Stimulated activated CD4-positive, alpha-beta T cell treated with anti-CD3 and anti-CD28 coated beads, Interleukin-1b, Interleukin-23, amount 100 ng/mL, for 24 hours (primary cell): ENCODE measurements around the gene VIPR2.
"Not testable (repeated sequence)": the region's sequence is repeated elsewhere in the genome, so short reads cannot be mapped to it uniquely, and the experiment has no call there.

ENCODE experiments used
- DNase-seq, 4 experiments: peaks; one replicate each; pipeline ENCODE4 v3.0.0-alpha.2; 2020; ENCODE audit warnings: low read depth in 4 of 4, low spot score in 1 of 4

The VIPR2 gene

GRCh38 chr7:159144758-159145489 lies at the start of gene VIPR2:
Gene VIPR2, minus strand, starts transcription at chr7:159144867. Its CDS starts 96 bp downstream, at chr7:159144771.
- DNase-seq = peak in 1 of 4 experiments; percentile 18

- DNase-seq = no peak
These were observed 49.0 kb upstream of the VIPR2 start for GRCh38 chr7:159193543-159194090.

- no peak for DNase-seq
These were observed 48.2 kb upstream of the VIPR2 start for GRCh38 chr7:159192725-159193453.

- no peak for DNase-seq
These were observed 47.3 kb upstream of the VIPR2 start for GRCh38 chr7:159192013-159192412.

- no peak for DNase-seq
These were observed 46.6 kb upstream of the VIPR2 start for GRCh38 chr7:159191236-159191635.

GRCh38 chr7:159188011-159188410 lies 43.3 kb upstream of the VIPR2 start:
- no peak for DNase-seq

GRCh38 chr7:159179241-159179640 lies 34.6 kb upstream of the VIPR2 start:
- no peak for DNase-seq

- DNase-seq = no peak
These were observed 32.8 kb upstream of the VIPR2 start for GRCh38 chr7:159177284-159177953.

GRCh38 chr7:159175792-159176191 lies 31.1 kb upstream of the VIPR2 start:
- DNase-seq = no peak

- not testable (repeated sequence) for DNase-seq
These were observed 30.4 kb upstream of the VIPR2 start for GRCh38 chr7:159175100-159175499.

- no peak for DNase-seq
These were observed 27.7 kb upstream of the VIPR2 start for GRCh38 chr7:159172400-159172799.

GRCh38 chr7:159169391-159169790 lies 24.7 kb upstream of the VIPR2 start:
- no peak for DNase-seq

GRCh38 chr7:159167139-159167538 lies 22.5 kb upstream of the VIPR2 start:
- DNase-seq = no peak

GRCh38 chr7:159166530-159166929 lies 21.9 kb upstream of the VIPR2 start:
- no peak for DNase-seq

- no peak for DNase-seq
These were observed 20.7 kb upstream of the VIPR2 start for GRCh38 chr7:159165352-159165751.

GRCh38 chr7:159163703-159164301 lies 19.1 kb upstream of the VIPR2 start:
- DNase-seq = not testable (repeated sequence)

- not testable (repeated sequence) for DNase-seq
These were observed 17.5 kb upstream of the VIPR2 start for GRCh38 chr7:159162050-159162626.

- DNase-seq = no peak
These were observed 15.8 kb upstream of the VIPR2 start for GRCh38 chr7:159160450-159160849.

- no peak for DNase-seq
These were observed 15.1 kb upstream of the VIPR2 start for GRCh38 chr7:159159731-159160130.

- no peak for DNase-seq
These were observed 14.3 kb upstream of the VIPR2 start for GRCh38 chr7:159158888-159159405.
